HG03354 (cell line): ENCODE measurements around the gene OR2T2.
"Not testable (repeated sequence)": the region's sequence is repeated elsewhere in the genome, so short reads cannot be mapped to it uniquely, and the experiment has no call there.

Experiments used
- ATAC-seq: cut with Tn5 transposase; IDR thresholded peaks from one replicate; pipeline ENCODE4 v1.9.1; 2021; ENCODE audit warnings: mild to moderate bottlenecking; ENCODE audit not compliant: unreplicated experiment, poor library complexity, severe bottlenecking

Gene OR2T2

GRCh38 chr1:248449821-248450465, 4.5 kb downstream of the OR2T2 start:
- ATAC-seq: not testable (repeated sequence)

DNA sequence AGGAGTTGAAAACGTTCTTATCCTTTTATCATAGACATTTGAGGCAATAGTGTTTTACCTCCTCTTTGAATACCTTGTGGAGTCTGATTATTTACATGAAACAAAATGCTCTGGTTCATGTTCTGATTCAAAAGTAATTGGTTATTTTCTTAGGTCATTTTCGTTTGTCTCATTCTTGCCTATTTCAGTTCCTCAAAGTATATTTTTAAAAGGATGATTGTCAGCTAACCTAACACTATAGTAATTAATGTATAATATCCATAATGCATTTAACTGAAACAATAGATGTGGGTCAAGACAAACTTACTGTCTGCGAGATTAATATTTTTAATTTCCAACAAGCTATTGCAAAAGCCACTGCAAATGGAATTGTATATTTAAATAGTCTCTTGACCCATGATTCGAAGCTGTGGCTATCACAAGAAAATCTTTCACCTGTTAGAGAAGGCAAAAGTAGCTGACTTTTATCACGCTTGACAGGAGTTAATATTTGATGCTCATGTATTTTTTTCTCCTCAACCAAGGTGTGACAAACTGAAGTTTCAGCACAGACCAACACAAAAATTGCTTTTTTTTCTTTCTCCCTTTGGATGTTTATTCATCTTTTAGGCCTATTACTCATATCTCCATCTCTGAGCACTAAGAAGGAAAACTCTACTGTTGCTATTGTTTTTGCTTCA, 5.2 kb downstream of the OR2T2 start:
- ATAC-seq: peak; percentile 70

DNA sequence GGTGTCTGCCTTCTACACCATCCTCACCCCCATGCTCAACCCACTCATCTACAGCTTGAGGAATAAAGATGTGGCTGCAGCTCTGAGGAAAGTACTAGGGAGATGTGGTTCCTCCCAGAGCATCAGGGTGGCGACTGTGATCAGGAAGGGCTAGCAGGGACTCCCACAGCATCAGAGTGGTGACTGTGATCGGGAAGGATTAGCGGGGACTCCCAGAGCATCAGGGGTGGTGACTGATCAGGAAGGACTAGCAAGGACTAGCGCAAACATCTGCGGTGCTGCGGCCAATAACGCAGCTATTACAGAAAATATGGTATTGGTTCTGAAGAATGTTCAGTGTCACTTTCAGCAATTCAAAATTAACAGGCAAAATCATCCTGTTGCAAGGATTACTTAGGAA, 8.2 kb downstream of the OR2T2 start:
- not testable (repeated sequence) for ATAC-seq

GRCh38 chr1:248455045-248455444, 9.6 kb downstream of the OR2T2 start:
- not testable (repeated sequence) for ATAC-seq

DNA sequence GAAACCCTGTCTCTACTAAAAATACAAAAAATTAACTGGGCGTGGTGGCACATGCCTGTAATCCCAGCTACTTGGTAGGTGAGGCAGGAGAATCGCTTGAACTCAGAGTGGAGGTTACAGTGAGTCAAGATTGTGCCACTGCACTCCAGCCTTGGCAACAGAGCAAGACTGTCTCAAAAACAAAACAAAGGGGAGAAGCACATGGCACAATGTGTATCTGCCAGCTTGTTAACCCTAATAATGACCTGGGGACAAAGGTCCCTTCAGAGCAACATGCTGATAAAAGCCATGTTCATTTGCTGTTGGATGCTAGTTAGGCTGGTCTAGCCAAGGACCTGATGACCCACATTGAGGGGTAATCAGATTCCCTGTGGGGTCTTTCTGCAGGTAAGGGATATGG, 11.2 kb downstream of the OR2T2 start:
- ATAC-seq: not testable (repeated sequence)

DNA sequence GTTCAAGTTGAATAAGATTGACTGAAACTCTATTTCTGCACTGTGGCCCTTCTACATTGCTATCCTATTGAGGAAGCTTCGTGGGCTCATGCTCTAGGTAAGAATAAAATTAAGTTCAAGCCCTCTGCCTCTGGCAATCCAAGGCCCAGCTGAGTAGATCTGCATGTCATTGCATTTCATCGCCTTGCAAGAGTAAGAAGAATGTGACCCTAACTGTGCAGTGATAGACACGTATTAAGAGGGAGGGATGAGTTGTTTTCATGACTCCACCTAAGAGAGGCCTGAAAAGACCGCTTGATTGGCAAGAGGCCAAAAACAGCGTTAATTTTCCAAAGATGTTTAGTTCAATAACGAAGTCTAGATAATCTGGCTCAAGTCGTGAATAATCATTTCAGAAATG, 13.7 kb downstream of the OR2T2 start:
- not testable (repeated sequence) for ATAC-seq

- no peak for ATAC-seq
Observed at GRCh38 chr1:248471154-248471553, 25.7 kb downstream of the OR2T2 start.

DNA sequence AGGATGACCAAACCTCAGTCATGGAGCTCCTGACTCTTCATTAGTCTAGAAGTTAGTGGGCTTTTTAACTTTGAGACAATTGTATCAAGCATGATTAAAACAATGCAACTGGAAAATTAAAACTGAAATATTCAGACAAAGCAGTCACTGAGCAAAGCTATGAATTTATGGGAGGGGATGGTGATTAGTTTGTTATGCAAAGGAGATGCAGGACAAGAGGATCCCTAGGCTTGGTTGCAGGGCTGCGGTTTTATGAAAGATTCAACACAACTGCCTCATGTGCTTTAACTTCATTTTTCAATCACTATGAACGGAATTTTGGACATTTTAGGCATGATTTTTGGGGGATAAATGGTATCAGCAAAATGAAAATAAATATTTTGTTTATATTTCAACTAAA, 26.7 kb downstream of the OR2T2 start:
- not testable (repeated sequence) for ATAC-seq

- not testable (repeated sequence) for ATAC-seq
Observed at GRCh38 chr1:248473051-248473450, 27.6 kb downstream of the OR2T2 start, which contains the start of gene OR2T3. Gene OR2T3, plus strand, starts transcription at chr1:248473351. Its CDS starts 0 bp downstream, at chr1:248473351.

- ATAC-seq: peak; percentile 77
Observed at GRCh38 chr1:248475660-248476059, 30.2 kb downstream of the OR2T2 start.

- peak; percentile 94 for ATAC-seq
Observed at GRCh38 chr1:248481686-248482579, 36.5 kb downstream of the OR2T2 start.

DNA sequence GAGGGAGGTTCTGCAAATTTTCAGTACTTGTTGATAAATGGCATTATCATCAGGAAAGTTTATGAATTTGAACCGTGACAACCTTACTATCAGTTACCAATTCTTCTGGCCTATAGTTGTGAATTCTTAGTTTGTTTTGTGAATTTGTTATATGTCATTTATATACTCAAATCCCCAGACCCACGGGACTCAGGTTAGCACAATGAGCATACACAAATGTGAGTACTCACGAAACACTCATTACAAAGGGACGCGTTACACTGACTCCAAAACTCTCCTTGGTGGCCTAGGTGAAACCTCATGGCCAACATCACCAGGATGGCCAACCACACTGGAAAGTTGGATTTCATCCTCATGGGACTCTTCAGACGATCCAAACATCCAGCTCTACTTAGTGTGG, 42.9 kb downstream of the OR2T2 start, which contains the start of gene OR2T5:
OR2T5 (plus strand) TSS at position 301 of the 400 bp plus-strand sequence; CDS start at position 301, 0 bp downstream.
- not testable (repeated sequence) for ATAC-seq

DNA sequence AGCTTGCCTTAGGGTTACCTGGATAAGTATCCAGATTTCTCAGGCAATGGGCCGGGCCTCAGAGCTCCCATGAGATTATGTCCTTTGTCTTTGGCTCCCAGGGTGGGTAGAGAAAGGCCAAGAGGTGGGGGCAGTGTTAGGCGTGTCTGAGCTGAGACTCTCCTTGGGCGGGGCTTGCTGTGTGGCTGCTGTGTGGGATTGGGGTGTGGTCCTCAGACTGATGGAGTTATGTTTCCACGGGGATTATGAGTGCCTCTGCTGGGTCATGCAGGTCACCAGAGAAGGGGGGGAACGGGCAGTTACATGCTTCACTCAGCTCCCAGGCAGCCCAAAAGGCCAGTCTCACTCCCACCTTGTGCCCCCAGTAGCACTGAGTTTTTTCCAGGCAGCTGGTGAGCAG, 51.2 kb downstream of the OR2T2 start:
- ATAC-seq: not testable (repeated sequence)

DNA sequence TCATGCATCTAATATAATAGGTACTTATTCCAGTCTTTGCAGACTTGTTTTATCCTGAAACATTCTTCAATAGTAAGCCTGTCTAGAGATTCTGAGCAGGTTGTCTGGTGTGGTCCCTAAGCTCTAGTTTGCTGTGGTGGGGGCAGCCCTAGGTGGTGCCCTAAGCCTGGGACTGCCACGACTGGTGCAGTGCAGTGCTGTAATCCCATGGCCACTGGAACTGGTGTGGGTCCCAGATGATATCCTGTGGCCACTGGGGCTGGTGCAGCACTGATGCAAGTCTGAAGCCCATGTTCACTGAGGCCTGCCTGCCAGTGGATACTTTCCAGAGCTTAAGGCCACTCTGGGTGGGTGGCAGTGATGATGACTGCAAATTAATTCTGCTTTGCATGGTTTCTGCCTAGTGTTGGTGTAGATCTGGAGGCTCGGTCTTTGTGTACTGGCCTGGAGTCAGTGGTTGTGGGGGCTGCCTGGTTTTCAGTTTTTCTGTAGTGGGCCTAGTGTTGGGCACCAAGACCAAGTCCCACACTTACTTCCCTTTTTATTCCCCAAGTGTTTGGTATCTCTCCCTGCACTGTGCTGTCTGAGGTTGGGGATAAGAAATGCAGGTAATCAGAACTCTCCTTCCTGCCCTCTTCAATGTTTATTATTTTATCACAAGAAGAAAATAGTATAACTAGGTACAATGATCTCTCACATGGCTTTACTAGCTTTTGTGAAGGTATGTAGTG, 55.0 kb downstream of the OR2T2 start:
- ATAC-seq: not testable (repeated sequence)
